Suppressor macrophage treated with lipopolysaccharide for 1 hour (primary cell): ENCODE results near the gene SYNPO2L.
A peak's percentile ranks its signal among the peaks of the same experiment; 100 is the strongest.
"Not testable (repeated sequence)": the region's sequence is repeated elsewhere in the genome, so short reads cannot be mapped to it uniquely, and the experiment has no call there.

Source experiments
- DNase-seq, 3 donors: peaks; one replicate each; pipeline ENCODE4 v3.0.0-alpha.2; 2020 to 2022

The SYNPO2L gene

GRCh38 chr10:73648975-73649829 lies 6.6 kb downstream of the SYNPO2L start:
- DNase-seq, result no peak

GRCh38 chr10:73647875-73648651 lies 7.8 kb downstream of the SYNPO2L start:
- no peak for DNase-seq

- peak in 2 of 3 donors; percentile 22 to 46 for DNase-seq
Measured at GRCh38 chr10:73647211-73647874, 8.5 kb downstream of the SYNPO2L start.

- DNase-seq, result no peak
Measured at GRCh38 chr10:73646598-73647041, 9.2 kb downstream of the SYNPO2L start.

- peak; percentile 63 to 83 (median 80) for DNase-seq
Measured at GRCh38 chr10:73645251-73645650, 10.6 kb downstream of the SYNPO2L start.

- DNase-seq, result no peak
Measured at GRCh38 chr10:73644767-73645166, 11.1 kb downstream of the SYNPO2L start.

GRCh38 chr10:73644015-73644743 lies 11.7 kb downstream of the SYNPO2L start:
- peak; percentile 71 to 81 (median 76) for DNase-seq

- DNase-seq, result no peak
Measured at GRCh38 chr10:73643362-73643761, 12.5 kb downstream of the SYNPO2L start.

GRCh38 chr10:73641328-73642060 lies 14.3 kb downstream of the SYNPO2L start, which contains the start of gene MYOZ1:
Gene MYOZ1 (minus strand): TSS chr10:73641474. CDS start chr10:73640017, 1,457 bp downstream.
- DNase-seq, result peak; percentile 52 to 64 (median 60)

- no peak for DNase-seq
Measured at GRCh38 chr10:73639286-73639685, 16.5 kb downstream of the SYNPO2L start.

GRCh38 chr10:73635781-73636180 lies 20.0 kb downstream of the SYNPO2L start:
- DNase-seq, result no peak

- no peak for DNase-seq
Measured at GRCh38 chr10:73634421-73634820, 21.4 kb downstream of the SYNPO2L start.

- DNase-seq, result no peak
Measured at GRCh38 chr10:73629165-73629564, 26.7 kb downstream of the SYNPO2L start.

GRCh38 chr10:73628405-73628804 lies 27.4 kb downstream of the SYNPO2L start:
- no peak for DNase-seq

GRCh38 chr10:73627300-73627699 lies 28.5 kb downstream of the SYNPO2L start:
- DNase-seq, result no peak

GRCh38 chr10:73625884-73626752 lies 29.7 kb downstream of the SYNPO2L start:
- DNase-seq, result peak; percentile 97 to 100 (median 99)

- peak; percentile 22 to 45 (median 30) for DNase-seq
Measured at GRCh38 chr10:73625004-73625883, 30.6 kb downstream of the SYNPO2L start.

GRCh38 chr10:73623056-73623455 lies 32.8 kb downstream of the SYNPO2L start:
- no peak for DNase-seq

- not testable (repeated sequence) for DNase-seq
Measured at GRCh38 chr10:73620974-73621373, 34.9 kb downstream of the SYNPO2L start.
